HepG2 (cell line): ENCODE results near the gene TWIST2. TPM values are rescaled to one million over a fixed set of nuclear protein-coding genes. Genes with fewer than 3 reads are reported as not detected.

Experiments used
- ATF3 ChIP-seq: sonication (generic); formaldehyde crosslinking; IDR thresholded peaks from 2 replicates; pipeline ENCODE4 v1.4.0; 2020; ENCODE audit warnings: missing genetic modification reagents
- GLI4 ChIP-seq: sonication (generic); formaldehyde crosslinking; IDR thresholded peaks from 2 replicates; pipeline ENCODE4 v1.5.1; 2020; ENCODE audit warnings: missing genetic modification reagents, mild to moderate bottlenecking, moderate library complexity, borderline replicate concordance
- HOXA7 ChIP-seq: sonication (generic); formaldehyde crosslinking; IDR thresholded peaks from 2 replicates; pipeline ENCODE4 v1.8.1; 2022; ENCODE audit warnings: mild to moderate bottlenecking, missing genetic modification reagents, moderate library complexity
- JUNB ChIP-seq: sonication (generic); formaldehyde crosslinking; IDR thresholded peaks from 2 replicates; pipeline ENCODE4 v1.8.0; 2022; ENCODE audit warnings: missing genetic modification reagents, mild to moderate bottlenecking, borderline replicate concordance
- MIER2 ChIP-seq: IDR thresholded peaks from 2 replicates; pipeline ENCODE4 v1.6.1; 2016; ENCODE audit warnings: missing biosample characterization, missing genetic modification reagents
- TSC22D2 ChIP-seq: sonication (generic); formaldehyde crosslinking; IDR thresholded peaks from 2 replicates; pipeline ENCODE4 v1.5.1; 2020; ENCODE audit warnings: missing genetic modification reagents, mild to moderate bottlenecking, borderline replicate concordance
- U2AF1 ChIP-seq: fragments of 200-400 bp; formaldehyde crosslinking; optimal IDR thresholded peaks from 2 replicates; pipeline ENCODE3; 2017; ENCODE audit warnings: mild to moderate bottlenecking, low read depth, low read length
- YEATS2 ChIP-seq: sonication (generic); formaldehyde crosslinking; IDR thresholded peaks from 2 replicates; pipeline ENCODE4 v1.4.0; 2020; ENCODE audit warnings: missing genetic modification reagents, borderline replicate concordance
- ZNF20 ChIP-seq: sonication (generic); formaldehyde crosslinking; IDR thresholded peaks from 2 replicates; pipeline ENCODE4 v1.4.0; 2020; ENCODE audit warnings: mild to moderate bottlenecking, moderate library complexity, missing genetic modification reagents
- ZNF24 ChIP-seq: fragments of 450-650 bp; IDR thresholded peaks from 2 replicates; pipeline ENCODE4 v1.6.1; 2017; ENCODE audit warnings: antibody characterized with exemption, mild to moderate bottlenecking
- ZNF256 ChIP-seq: sonication (generic); formaldehyde crosslinking; conservative IDR thresholded peaks from 2 replicates; pipeline ENCODE4 v1.4.0; 2020; ENCODE audit warnings: missing genetic modification reagents
- ZNF292 ChIP-seq: sonication (generic); formaldehyde crosslinking; IDR thresholded peaks from 2 replicates; pipeline ENCODE4 v1.8.1; 2022; ENCODE audit warnings: mild to moderate bottlenecking, low read depth, missing genetic modification reagents, borderline replicate concordance
- ZNF33A ChIP-seq: sonication (generic); formaldehyde crosslinking; IDR thresholded peaks from 2 replicates; pipeline ENCODE4 v1.5.1; 2020; ENCODE audit warnings: missing genetic modification reagents, mild to moderate bottlenecking, moderate library complexity, borderline replicate concordance
- ZNF367 ChIP-seq: sonication (generic); formaldehyde crosslinking; IDR thresholded peaks from 2 replicates; pipeline ENCODE4 v1.4.0; 2020; ENCODE audit warnings: missing genetic modification reagents, borderline replicate concordance
- ZNF451 ChIP-seq: sonication (generic); formaldehyde crosslinking; IDR thresholded peaks from 2 replicates; pipeline ENCODE4 v1.5.0; 2020; ENCODE audit warnings: mild to moderate bottlenecking, missing genetic modification reagents
- ZNF501 ChIP-seq: sonication (generic); formaldehyde crosslinking; IDR thresholded peaks from 2 replicates; pipeline ENCODE4 v1.5.1; 2020; ENCODE audit warnings: mild to moderate bottlenecking, moderate library complexity, missing genetic modification reagents
- polyA plus RNA-seq, 8 experiments: library from polyadenylated mRNA; depleted of rRNA in 3 of 8; stranded (reverse) in 7 of 8; unstranded in 1 of 8; fragments of >200 nt; fragmentation: Illumina TruSeq in 4 of 8; extraction: Trizol in 4 of 8; gene quantifications; 2 replicates each; pipeline versions ENCODE4 v1.2.1 to v1.2.3, GENCODE V29; 2011 to 2016; ENCODE audit warnings: low read depth in 4 of 8, missing spikeins in 1 of 8, mixed read lengths in 1 of 8; ENCODE audit not compliant: insufficient read depth in 1 of 8
- total RNA-seq, 5 experiments: library from RNA; depleted of rRNA; stranded (reverse); fragments of >200 nt; fragmentation: Illumina TruSeq; extraction: Trizol; gene quantifications; 2 replicates each; pipeline ENCODE4 v1.2.3, GENCODE V29; 2016; ENCODE audit warnings: low read depth in 1 of 5
- TF ChIP-seq, protein P1 (sequence below): sonication (generic); formaldehyde crosslinking; IDR thresholded peaks from 2 replicates; pipeline ENCODE4 v1.8.1; 2023; ENCODE audit warnings: mild to moderate bottlenecking, inconsistent platforms, moderate library complexity, missing genetic modification reagents, borderline replicate concordance
- TF ChIP-seq, protein P2 (sequence below): sonication (generic); formaldehyde crosslinking; IDR thresholded peaks from 2 replicates; pipeline ENCODE4 v1.4.0; 2020; ENCODE audit warnings: missing genetic modification reagents
- TF ChIP-seq, protein P3 (sequence below): sonication (generic); formaldehyde crosslinking; IDR thresholded peaks from 2 replicates; pipeline ENCODE4 v1.4.0; 2020; ENCODE audit warnings: missing genetic modification reagents

TWIST2 gene
- total and polyA plus RNA-seq, 2 of the 13 experiments (the other 11 are each of a cell fraction or from before 2014, with no cell fraction given): 0.08 to 0.11 TPM

GRCh38 chr2:238864207-238865014 is 16.5 kb downstream of the TWIST2 start (continued):
- TF ChIP-seq, protein P1, sequence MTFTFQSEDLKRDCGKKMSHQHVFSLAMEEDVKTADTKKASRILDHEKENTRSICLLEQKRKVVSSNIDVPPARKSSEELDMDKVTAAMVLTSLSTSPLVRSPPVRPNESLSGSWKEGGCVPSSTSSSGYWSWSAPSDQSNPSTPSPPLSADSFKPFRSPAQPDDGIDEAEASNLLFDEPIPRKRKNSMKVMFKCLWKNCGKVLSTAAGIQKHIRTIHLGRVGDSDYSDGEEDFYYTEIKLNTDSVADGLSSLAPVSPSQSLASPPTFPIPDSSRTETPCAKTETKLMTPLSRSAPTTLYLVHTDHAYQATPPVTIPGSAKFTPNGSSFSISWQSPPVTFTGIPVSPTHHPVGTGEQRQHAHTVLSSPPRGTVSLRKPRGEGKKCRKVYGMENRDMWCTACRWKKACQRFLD (CRISPR knock-in tag): peak; percentile 78; the same call in 1 of the 2 replicates
- peak; percentile 97 for TF ChIP-seq ZNF292
- peak; percentile 71 for TF ChIP-seq MIER2 (CRISPR knock-in tag)
- peak; percentile 43; the same call in 1 of the 2 replicates for TF ChIP-seq GLI4 (CRISPR knock-in tag)
- peak; percentile 73 for TF ChIP-seq ZNF501 (CRISPR knock-in tag)
- TF ChIP-seq ZNF367: no peak
- no peak; the same call in none of the 2 replicates for TF ChIP-seq ZNF256 (CRISPR knock-in tag)
- TF ChIP-seq HOXA7: no peak
- TF ChIP-seq YEATS2 (CRISPR knock-in tag): peak; percentile 64; the same call in 1 of the 2 replicates
- TF ChIP-seq, protein P2, sequence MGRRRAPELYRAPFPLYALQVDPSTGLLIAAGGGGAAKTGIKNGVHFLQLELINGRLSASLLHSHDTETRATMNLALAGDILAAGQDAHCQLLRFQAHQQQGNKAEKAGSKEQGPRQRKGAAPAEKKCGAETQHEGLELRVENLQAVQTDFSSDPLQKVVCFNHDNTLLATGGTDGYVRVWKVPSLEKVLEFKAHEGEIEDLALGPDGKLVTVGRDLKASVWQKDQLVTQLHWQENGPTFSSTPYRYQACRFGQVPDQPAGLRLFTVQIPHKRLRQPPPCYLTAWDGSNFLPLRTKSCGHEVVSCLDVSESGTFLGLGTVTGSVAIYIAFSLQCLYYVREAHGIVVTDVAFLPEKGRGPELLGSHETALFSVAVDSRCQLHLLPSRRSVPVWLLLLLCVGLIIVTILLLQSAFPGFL (CRISPR knock-in tag): no peak
- TF ChIP-seq ZNF33A (CRISPR knock-in tag): no peak
- peak; percentile 94 for TF ChIP-seq U2AF1
- peak; percentile 97 for TF ChIP-seq JUNB (CRISPR knock-in tag)
- TF ChIP-seq ZNF20: no peak
- TF ChIP-seq ATF3 (CRISPR knock-in tag): peak; percentile 97
- TF ChIP-seq, protein P3, sequence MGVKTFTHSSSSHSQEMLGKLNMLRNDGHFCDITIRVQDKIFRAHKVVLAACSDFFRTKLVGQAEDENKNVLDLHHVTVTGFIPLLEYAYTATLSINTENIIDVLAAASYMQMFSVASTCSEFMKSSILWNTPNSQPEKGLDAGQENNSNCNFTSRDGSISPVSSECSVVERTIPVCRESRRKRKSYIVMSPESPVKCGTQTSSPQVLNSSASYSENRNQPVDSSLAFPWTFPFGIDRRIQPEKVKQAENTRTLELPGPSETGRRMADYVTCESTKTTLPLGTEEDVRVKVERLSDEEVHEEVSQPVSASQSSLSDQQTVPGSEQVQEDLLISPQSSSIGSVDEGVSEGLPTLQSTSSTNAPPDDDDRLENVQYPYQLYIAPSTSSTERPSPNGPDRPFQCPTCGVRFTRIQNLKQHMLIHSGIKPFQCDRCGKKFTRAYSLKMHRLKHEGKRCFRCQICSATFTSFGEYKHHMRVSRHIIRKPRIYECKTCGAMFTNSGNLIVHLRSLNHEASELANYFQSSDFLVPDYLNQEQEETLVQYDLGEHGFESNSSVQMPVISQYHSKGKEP (CRISPR knock-in tag): peak; percentile 0; the same call in 1 of the 2 replicates
- no peak; the same call in 1 of the 2 replicates for TF ChIP-seq ZNF451
- no peak for TF ChIP-seq ZNF24
- TF ChIP-seq TSC22D2 (CRISPR knock-in tag): 0 out of 2 replicates have a peak, but pooled peaks have one; percentile 40
